A673 (cell line): ENCODE measurements around the gene NTF3.

Source experiments
- EZH2 ChIP-seq: fragments of 200-600 bp; sonication (generic); IDR thresholded peaks from 2 replicates; pipeline ENCODE4 v1.6.1; 2017; ENCODE audit warnings: borderline replicate concordance, low read depth, mild to moderate bottlenecking, mixed read lengths, antibody characterized with exemption, low read length; ENCODE audit not compliant: poor library complexity, severe bottlenecking
- TF ChIP-seq, protein P1 (sequence below): fragments of 300-800, 200-600 bp; sonication (generic); conservative IDR thresholded peaks from 2 replicates; pipeline ENCODE4 v1.5.1; 2017; ENCODE audit warnings: low read depth, mild to moderate bottlenecking, antibody characterized with exemption, low read length, moderate library complexity, mixed read lengths

- TF ChIP-seq, protein P1, sequence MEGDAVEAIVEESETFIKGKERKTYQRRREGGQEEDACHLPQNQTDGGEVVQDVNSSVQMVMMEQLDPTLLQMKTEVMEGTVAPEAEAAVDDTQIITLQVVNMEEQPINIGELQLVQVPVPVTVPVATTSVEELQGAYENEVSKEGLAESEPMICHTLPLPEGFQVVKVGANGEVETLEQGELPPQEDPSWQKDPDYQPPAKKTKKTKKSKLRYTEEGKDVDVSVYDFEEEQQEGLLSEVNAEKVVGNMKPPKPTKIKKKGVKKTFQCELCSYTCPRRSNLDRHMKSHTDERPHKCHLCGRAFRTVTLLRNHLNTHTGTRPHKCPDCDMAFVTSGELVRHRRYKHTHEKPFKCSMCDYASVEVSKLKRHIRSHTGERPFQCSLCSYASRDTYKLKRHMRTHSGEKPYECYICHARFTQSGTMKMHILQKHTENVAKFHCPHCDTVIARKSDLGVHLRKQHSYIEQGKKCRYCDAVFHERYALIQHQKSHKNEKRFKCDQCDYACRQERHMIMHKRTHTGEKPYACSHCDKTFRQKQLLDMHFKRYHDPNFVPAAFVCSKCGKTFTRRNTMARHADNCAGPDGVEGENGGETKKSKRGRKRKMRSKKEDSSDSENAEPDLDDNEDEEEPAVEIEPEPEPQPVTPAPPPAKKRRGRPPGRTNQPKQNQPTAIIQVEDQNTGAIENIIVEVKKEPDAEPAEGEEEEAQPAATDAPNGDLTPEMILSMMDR = no peak
- no peak for TF ChIP-seq EZH2
Observed at GRCh38 chr12:5388581-5389535, 43.0 kb upstream of the NTF3 start.
